HepG2 (cell line): ENCODE measurements around the gene ARHGEF40. TPM values are rescaled to one million over a fixed set of nuclear protein-coding genes. Genes with fewer than 3 reads are reported as not detected.

Experiments
- ATAC-seq: fragments of 200-7000 bp; cut with Tn5 transposase; 3 replicates; pipeline ENCODE4 v1.9.1; 2020; ENCODE audit warnings: mild to moderate bottlenecking, moderate library complexity
- BruUV-seq: library from RNA; stranded (reverse); fragments of 400-500 nt; replicated peaks from 2 replicates; lab custom pipeline; 2021; lab: Mats Ljungman, UMichigan
- CTCF ChIA-PET: fragments of 300-600 bp; formaldehyde crosslinking; extraction: SDS; loops from one replicate; lab custom pipeline; 2021; ENCODE audit warnings: low total read pairs, inconsistent platforms, low intra/inter-chr PET ratio; lab: Yijun Ruan, JAX
- POLR2A ChIA-PET: fragments of 350-600 bp; sonication (Branson Sonifier 250); formaldehyde crosslinking; loops from one replicate; lab custom pipeline; 2020; ENCODE audit warnings: antibody characterized with exemption, inconsistent platforms; lab: Yijun Ruan, JAX
- DNase-seq: peaks from one replicate; pipeline ENCODE4 v3.0.0-alpha.2; 2015; ENCODE audit warnings: low spot score
- FAIRE-seq: peaks from 3 replicates; lab custom pipeline; 2011; peaks lifted over from hg19 to GRCh38; lab: Jason Lieb, UNC
- H2AFZ ChIP-seq: one replicate; pipeline ENCODE4 v1.6.1; 2011; ENCODE audit warnings: low read length, inconsistent platforms
- H3K27ac ChIP-seq: fragments of 300-600 bp; 3 replicates; pipeline ENCODE4 v1.8.0; 2011; ENCODE audit warnings: mixed run types, mild to moderate bottlenecking, mixed read lengths, low read length, inconsistent platforms; ENCODE audit not compliant: insufficient read depth; ENCODE audit errors: extremely low read length
- H3K27me3 ChIP-seq, 2 experiments: fragments of 200-600 bp in 1 of 2; 2 replicates in 1 of 2; 3 replicates in 1 of 2; pipeline versions ENCODE4 v1.6.0 to v1.8.0; 2011; ENCODE audit warnings: low read length in 2 of 2, mild to moderate bottlenecking in 2 of 2, moderate library complexity in 2 of 2, inconsistent platforms in 1 of 2; ENCODE audit not compliant: insufficient read depth in 2 of 2, control insufficient read depth in 1 of 2
- H3K36me3 ChIP-seq, 2 experiments: fragments of 200-600 bp in 1 of 2; replicated peaks in 1 of 2; 2 replicates in 1 of 2; 3 replicates in 1 of 2; pipeline versions ENCODE4 v1.5.1 to v1.8.0; 2011; ENCODE audit warnings: low read length in 2 of 2, inconsistent platforms in 1 of 2; ENCODE audit not compliant: insufficient read depth in 2 of 2, control insufficient read depth in 1 of 2
- H3K4me1 ChIP-seq: 2 replicates; pipeline ENCODE4 v1.5.1; 2012; ENCODE audit warnings: low read length, inconsistent platforms; ENCODE audit not compliant: insufficient read depth
- H3K4me2 ChIP-seq: 2 replicates; pipeline ENCODE4 v1.6.0; 2011; ENCODE audit warnings: low read depth, low read length, inconsistent platforms
- H3K4me3 ChIP-seq, 3 experiments: fragments of 200-600 bp in 1 of 3; sonication (generic), shearing (Covaris generic) in 1 of 3; replicated peaks in 1 of 3; 2 replicates each; pipeline ENCODE4 v1.5.1; 2011 to 2016; ENCODE audit warnings: low read length in 3 of 3, inconsistent platforms in 2 of 3, low read depth in 2 of 3, mild to moderate bottlenecking in 2 of 3, control low read depth in 1 of 3, mixed read lengths in 1 of 3; ENCODE audit not compliant: insufficient read depth in 1 of 3
- H3K79me2 ChIP-seq: one replicate; pipeline ENCODE4 v1.6.1; 2011; ENCODE audit warnings: low read length, inconsistent platforms; ENCODE audit not compliant: insufficient read depth
- H3K9ac ChIP-seq: 2 replicates; pipeline ENCODE4 v1.6.0; 2011; ENCODE audit warnings: mild to moderate bottlenecking, low read depth, low read length, inconsistent platforms; ENCODE audit not compliant: insufficient read depth
- H3K9me3 ChIP-seq: 2 replicates; pipeline ENCODE4 v1.5.1; 2012; ENCODE audit warnings: mild to moderate bottlenecking, low read length
- H4K20me1 ChIP-seq: 2 replicates; pipeline ENCODE4 v1.6.0; 2011; ENCODE audit warnings: inconsistent platforms, mild to moderate bottlenecking, low read length, moderate library complexity; ENCODE audit not compliant: insufficient read depth
- ETV6 ChIP-seq: sonication (generic); formaldehyde crosslinking; conservative IDR thresholded peaks from 2 replicates; pipeline ENCODE4 v1.4.0; 2020; ENCODE audit warnings: missing genetic modification reagents
- MTF1 ChIP-seq: sonication (generic); formaldehyde crosslinking; IDR thresholded peaks from 2 replicates; pipeline ENCODE4 v1.5.0; 2020; ENCODE audit warnings: missing genetic modification reagents
- NFYC ChIP-seq: IDR thresholded peaks from 2 replicates; pipeline ENCODE4 v1.6.1; 2016; ENCODE audit warnings: missing genetic modification reagents, missing compliant biosample characterization
- PAWR ChIP-seq: sonication (generic); formaldehyde crosslinking; IDR thresholded peaks from 2 replicates; pipeline ENCODE4 v1.4.0; 2020; ENCODE audit warnings: missing genetic modification reagents, mild to moderate bottlenecking, borderline replicate concordance
- RBAK ChIP-seq: sonication (generic); formaldehyde crosslinking; IDR thresholded peaks from 2 replicates; pipeline ENCODE4 v1.5.1; 2020; ENCODE audit warnings: mild to moderate bottlenecking, missing genetic modification reagents
- SNAPC2 ChIP-seq: sonication (generic); formaldehyde crosslinking; IDR thresholded peaks from 2 replicates; pipeline ENCODE4 v1.8.1; 2022; ENCODE audit warnings: mild to moderate bottlenecking, missing genetic modification reagents
- ZNF678 ChIP-seq: sonication (generic); formaldehyde crosslinking; IDR thresholded peaks from 2 replicates; pipeline ENCODE4 v1.4.0; 2020; ENCODE audit warnings: mild to moderate bottlenecking, missing genetic modification reagents
- WGBS: methylation state at CpG from one replicate; pipeline ENCODE4 v1.1.6; 2017; ENCODE audit warnings: low lambda C conversion rate; 5-methylcytosine and 5-hydroxymethylcytosine counted together
- in situ Hi-C: cut with HindIII; loops from 2 replicates; pipeline ENCODE4 v1.10.0; 2017; ENCODE audit warnings: low pct_unique_long_range_greater_than_20kb; ENCODE audit not compliant: extremely low pct_ligation_motif_present
- intact Hi-C: fragments of 100-400 bp; cut with micrococcal nuclease; formaldehyde crosslinking; loops from one replicate; pipeline ENCODE4 v1.10.0; 2022; ENCODE audit not compliant: unreplicated experiment
- polyA plus RNA-seq, 8 experiments: library from polyadenylated mRNA; depleted of rRNA in 3 of 8; stranded (reverse) in 7 of 8; unstranded in 1 of 8; fragments of >200 nt; fragmentation: Illumina TruSeq in 4 of 8; extraction: Trizol in 4 of 8; gene quantifications; 2 replicates each; pipeline versions ENCODE4 v1.2.1 to v1.2.3, GENCODE V29; 2011 to 2016; ENCODE audit warnings: low read depth in 4 of 8, missing spikeins in 1 of 8, mixed read lengths in 1 of 8; ENCODE audit not compliant: insufficient read depth in 1 of 8
- total RNA-seq, 5 experiments: library from RNA; depleted of rRNA; stranded (reverse); fragments of >200 nt; fragmentation: Illumina TruSeq; extraction: Trizol; gene quantifications; 2 replicates each; pipeline ENCODE4 v1.2.3, GENCODE V29; 2016; ENCODE audit warnings: low read depth in 1 of 5
- TF ChIP-seq, protein P1 (sequence below): sonication (generic); formaldehyde crosslinking; IDR thresholded peaks from 2 replicates; pipeline ENCODE4 v1.8.1; 2023; ENCODE audit warnings: mild to moderate bottlenecking, inconsistent platforms, moderate library complexity, missing genetic modification reagents, borderline replicate concordance
- TF ChIP-seq, protein P2 (sequence below): sonication (generic); formaldehyde crosslinking; IDR thresholded peaks from 2 replicates; pipeline ENCODE4 v1.8.0; 2022; ENCODE audit warnings: mild to moderate bottlenecking, missing genetic modification reagents; ENCODE audit not compliant: insufficient replicate concordance
- TF ChIP-seq, protein P3 (sequence below), 2 experiments: fragments of 450-650 bp in 1 of 2; sonication (generic) in 1 of 2; formaldehyde crosslinking in 1 of 2; IDR thresholded peaks; 2 replicates each; pipeline versions ENCODE4 v1.6.1 to v1.8.0; 2016 to 2022; ENCODE audit warnings: antibody characterized with exemption in 1 of 2, mild to moderate bottlenecking in 1 of 2, missing genetic modification reagents in 1 of 2

The ARHGEF40 gene
- total and polyA plus RNA-seq, 2 of the 13 experiments (the other 11 are each of a cell fraction or from before 2014, with no cell fraction given) = 28.1 to 78.1 TPM

DNA sequence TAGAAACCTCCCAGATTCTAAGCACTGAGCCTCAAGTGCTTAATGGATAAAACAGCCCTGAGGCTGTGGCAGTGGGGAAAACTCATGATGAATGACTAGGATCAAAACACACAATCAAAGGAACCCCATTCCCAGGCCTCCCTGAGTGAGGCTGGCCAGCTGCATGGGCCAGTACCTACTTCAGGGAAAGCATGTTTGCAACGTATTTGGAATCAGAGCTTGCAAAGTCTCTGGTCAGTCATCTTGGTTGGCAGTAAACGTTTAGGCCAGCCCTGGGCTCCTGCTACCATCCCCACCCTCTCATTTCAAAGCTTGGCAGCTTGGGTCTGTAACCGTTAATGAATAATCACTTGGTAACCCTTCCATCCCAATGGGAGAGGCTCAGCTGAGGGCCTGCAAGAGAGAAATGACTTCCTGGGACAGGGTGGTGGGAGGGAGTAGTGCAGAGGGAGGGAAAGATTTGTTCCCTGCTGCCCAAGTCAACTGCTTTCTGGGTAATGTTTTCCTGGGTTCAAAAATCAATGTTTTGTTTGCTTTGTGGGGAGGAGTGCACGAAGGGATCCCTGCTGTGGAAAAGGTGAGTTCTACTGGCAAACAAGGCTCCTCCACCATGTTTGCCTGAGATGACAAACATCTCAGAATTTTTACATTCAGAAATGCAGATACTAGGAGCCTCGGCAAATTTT lies 14.5 kb upstream of the ARHGEF40 start:
- intact Hi-C loops (loop anchor here (1.0 to 5.0 kb wide), 4 partner anchors 13 to 373 kb away; partner anchors contain the start of gene RNASE4), in situ Hi-C loops (no loop called here)
- Histone ChIP-seq H3K4me1 (peaks cover 98% of the 10 kb centered on the region), H2AFZ (no peak overlapping the region), H4K20me1 (no peaks in the 10 kb centered on the region), H3K27me3 (no peaks in the 10 kb centered on the region), H3K79me2 (no peaks in the 10 kb centered on the region), H3K9me3 (no peaks in the 10 kb centered on the region), H3K36me3 (no peaks in the 10 kb centered on the region), H3K27ac (peak overlapping the region; percentile 92), H3K9ac (peak overlapping the region; percentile 66), H3K4me3 (peak overlapping the region; percentile 13 to 42 (median 14); a peak in 4 of 6 replicates), H3K4me2 (peak overlapping the region; percentile 71)
- WGBS = 3% methylated on average over 5 of the region's 5 CpGs
- ATAC-seq (peak; percentile 82), DNase-seq (peak; percentile 96), FAIRE-seq (peak; percentile 99)
- POLR2A ChIA-PET = interaction anchor here (0.6 to 4.3 kb wide), 22 partner anchors 8 to 374 kb away, joined by 3 to 77 read pairs (median 6); partner anchors contain the start of genes ARHGEF40, NDRG2 and RNASE4
- CTCF ChIA-PET = interaction anchor here (1.0 to 3.2 kb wide), 6 partner anchors 11 to 49 kb away, joined by 3 to 12 read pairs (median 4); no protein-coding TSS in a partner anchor
- BruUV-seq = TSS peak; percentile 86
- TF ChIP-seq, protein P1, sequence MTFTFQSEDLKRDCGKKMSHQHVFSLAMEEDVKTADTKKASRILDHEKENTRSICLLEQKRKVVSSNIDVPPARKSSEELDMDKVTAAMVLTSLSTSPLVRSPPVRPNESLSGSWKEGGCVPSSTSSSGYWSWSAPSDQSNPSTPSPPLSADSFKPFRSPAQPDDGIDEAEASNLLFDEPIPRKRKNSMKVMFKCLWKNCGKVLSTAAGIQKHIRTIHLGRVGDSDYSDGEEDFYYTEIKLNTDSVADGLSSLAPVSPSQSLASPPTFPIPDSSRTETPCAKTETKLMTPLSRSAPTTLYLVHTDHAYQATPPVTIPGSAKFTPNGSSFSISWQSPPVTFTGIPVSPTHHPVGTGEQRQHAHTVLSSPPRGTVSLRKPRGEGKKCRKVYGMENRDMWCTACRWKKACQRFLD (CRISPR knock-in tag) = no peak
- TF ChIP-seq RBAK (CRISPR knock-in tag) = no peak
- TF ChIP-seq SNAPC2 (CRISPR knock-in tag) = no peak
- TF ChIP-seq, protein P2, sequence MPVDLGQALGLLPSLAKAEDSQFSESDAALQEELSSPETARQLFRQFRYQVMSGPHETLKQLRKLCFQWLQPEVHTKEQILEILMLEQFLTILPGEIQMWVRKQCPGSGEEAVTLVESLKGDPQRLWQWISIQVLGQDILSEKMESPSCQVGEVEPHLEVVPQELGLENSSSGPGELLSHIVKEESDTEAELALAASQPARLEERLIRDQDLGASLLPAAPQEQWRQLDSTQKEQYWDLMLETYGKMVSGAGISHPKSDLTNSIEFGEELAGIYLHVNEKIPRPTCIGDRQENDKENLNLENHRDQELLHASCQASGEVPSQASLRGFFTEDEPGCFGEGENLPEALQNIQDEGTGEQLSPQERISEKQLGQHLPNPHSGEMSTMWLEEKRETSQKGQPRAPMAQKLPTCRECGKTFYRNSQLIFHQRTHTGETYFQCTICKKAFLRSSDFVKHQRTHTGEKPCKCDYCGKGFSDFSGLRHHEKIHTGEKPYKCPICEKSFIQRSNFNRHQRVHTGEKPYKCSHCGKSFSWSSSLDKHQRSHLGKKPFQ (CRISPR knock-in tag) = no peak
- TF ChIP-seq ZNF678 = no peak
- TF ChIP-seq, protein P3, sequence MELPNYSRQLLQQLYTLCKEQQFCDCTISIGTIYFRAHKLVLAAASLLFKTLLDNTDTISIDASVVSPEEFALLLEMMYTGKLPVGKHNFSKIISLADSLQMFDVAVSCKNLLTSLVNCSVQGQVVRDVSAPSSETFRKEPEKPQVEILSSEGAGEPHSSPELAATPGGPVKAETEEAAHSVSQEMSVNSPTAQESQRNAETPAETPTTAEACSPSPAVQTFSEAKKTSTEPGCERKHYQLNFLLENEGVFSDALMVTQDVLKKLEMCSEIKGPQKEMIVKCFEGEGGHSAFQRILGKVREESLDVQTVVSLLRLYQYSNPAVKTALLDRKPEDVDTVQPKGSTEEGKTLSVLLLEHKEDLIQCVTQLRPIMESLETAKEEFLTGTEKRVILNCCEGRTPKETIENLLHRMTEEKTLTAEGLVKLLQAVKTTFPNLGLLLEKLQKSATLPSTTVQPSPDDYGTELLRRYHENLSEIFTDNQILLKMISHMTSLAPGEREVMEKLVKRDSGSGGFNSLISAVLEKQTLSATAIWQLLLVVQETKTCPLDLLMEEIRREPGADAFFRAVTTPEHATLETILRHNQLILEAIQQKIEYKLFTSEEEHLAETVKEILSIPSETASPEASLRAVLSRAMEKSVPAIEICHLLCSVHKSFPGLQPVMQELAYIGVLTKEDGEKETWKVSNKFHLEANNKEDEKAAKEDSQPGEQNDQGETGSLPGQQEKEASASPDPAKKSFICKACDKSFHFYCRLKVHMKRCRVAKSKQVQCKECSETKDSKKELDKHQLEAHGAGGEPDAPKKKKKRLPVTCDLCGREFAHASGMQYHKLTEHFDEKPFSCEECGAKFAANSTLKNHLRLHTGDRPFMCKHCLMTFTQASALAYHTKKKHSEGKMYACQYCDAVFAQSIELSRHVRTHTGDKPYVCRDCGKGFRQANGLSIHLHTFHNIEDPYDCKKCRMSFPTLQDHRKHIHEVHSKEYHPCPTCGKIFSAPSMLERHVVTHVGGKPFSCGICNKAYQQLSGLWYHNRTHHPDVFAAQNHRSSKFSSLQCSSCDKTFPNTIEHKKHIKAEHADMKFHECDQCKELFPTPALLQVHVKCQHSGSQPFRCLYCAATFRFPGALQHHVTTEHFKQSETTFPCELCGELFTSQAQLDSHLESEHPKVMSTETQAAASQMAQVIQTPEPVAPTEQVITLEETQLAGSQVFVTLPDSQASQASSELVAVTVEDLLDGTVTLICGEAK (IDR thresholded peaks at IDR 0.05) = no peak
- TF ChIP-seq, protein P3 (CRISPR knock-in tag; IDR thresholded peaks at IDR 0.05) = no peak; the same call in 1 of the 2 replicates
- no peak for TF ChIP-seq ETV6 (CRISPR knock-in tag)
- 0 out of 2 replicates have a peak, but pooled peaks have one; percentile 28 for TF ChIP-seq NFYC (CRISPR knock-in tag)
- no peak for TF ChIP-seq MTF1 (CRISPR knock-in tag)
- peak; percentile 59; the same call in 1 of the 2 replicates for TF ChIP-seq PAWR
